ENCODE data around the gene OR2M3.
A peak's percentile ranks its signal among the peaks of the same experiment; 100 is the strongest.

Gene OR2M3

GRCh38 chr1:248225537-248225936 is 28.5 kb downstream of the OR2M3 start:
- DNase-seq (ENCODE audit: low spot score) = no peak
- no peak overlapping the region for H3K23ac ChIP-seq (ENCODE audit: low read depth, low read length, poor library complexity)
- no peak overlapping the region for H3K27ac ChIP-seq (replicated peaks; ENCODE audit: low read length)
- no peak overlapping the region for H2AFZ ChIP-seq (ENCODE audit: low read length)
- no CpG with 5 or more reads among the region's 1 CpG for WGBS, 2 donors (ENCODE audit: extremely low coverage in 2 of 2, insufficient read length in 2 of 2, insufficient replicate concordance in 1 of 2)
- H3K9me3 ChIP-seq (replicated peaks in 1 of 2; ENCODE audit: control insufficient read depth in 2 of 2, insufficient read depth in 1 of 2, low read depth in 1 of 2, low read length in 2 of 2) = peaks cover 0 to 19% of the 10 kb centered on the region in 2 donors
- no peaks in the 10 kb centered on the region for H3K27me3 ChIP-seq (ENCODE audit: control insufficient read depth in 3 of 3, insufficient read depth in 3 of 3, low read depth in 1 of 3, low read length in 3 of 3)
- no peak overlapping the region for H2BK15ac ChIP-seq (ENCODE audit: low read length)
- no peak overlapping the region for H3K9ac ChIP-seq (ENCODE audit: low read depth, low read length, poor library complexity)
- no peak overlapping the region for H2BK120ac ChIP-seq (ENCODE audit: low read depth, low read length)
- no peak overlapping the region for H4K91ac ChIP-seq (ENCODE audit: low read depth, low read length, poor library complexity)
- no peak overlapping the region for H3K18ac ChIP-seq (ENCODE audit: low read length)
- no peak overlapping the region for H2BK12ac ChIP-seq (ENCODE audit: low read length)
- H3K4me3 ChIP-seq (ENCODE audit: low read length in 2 of 2) = no peak overlapping the region
- no peaks in the 10 kb centered on the region for H3K36me3 ChIP-seq (replicated peaks in 1 of 2; ENCODE audit: control insufficient read depth in 2 of 2, insufficient read depth in 2 of 2, low read length in 2 of 2)
- H3K4me1 ChIP-seq (ENCODE audit: control insufficient read depth in 2 of 2, insufficient read depth in 1 of 2, low read depth in 1 of 2, low read length in 2 of 2) = no peaks in the 10 kb centered on the region
- H2BK5ac ChIP-seq (ENCODE audit: low read length) = no peak overlapping the region
- no peak overlapping the region for H4K8ac ChIP-seq (ENCODE audit: low read depth, low read length)
- H3K79me1 ChIP-seq (ENCODE audit: low read depth, low read length) = no peaks in the 10 kb centered on the region
- no peak overlapping the region for H3K14ac ChIP-seq (ENCODE audit: low read length)
- H3K4me2 ChIP-seq (ENCODE audit: insufficient read depth, low read length, poor library complexity, severe bottlenecking) = no peak overlapping the region
- no peak overlapping the region for H2AK5ac ChIP-seq (ENCODE audit: low read depth, low read length)
- no peak overlapping the region for H3K4ac ChIP-seq (ENCODE audit: low read length)

DNA sequence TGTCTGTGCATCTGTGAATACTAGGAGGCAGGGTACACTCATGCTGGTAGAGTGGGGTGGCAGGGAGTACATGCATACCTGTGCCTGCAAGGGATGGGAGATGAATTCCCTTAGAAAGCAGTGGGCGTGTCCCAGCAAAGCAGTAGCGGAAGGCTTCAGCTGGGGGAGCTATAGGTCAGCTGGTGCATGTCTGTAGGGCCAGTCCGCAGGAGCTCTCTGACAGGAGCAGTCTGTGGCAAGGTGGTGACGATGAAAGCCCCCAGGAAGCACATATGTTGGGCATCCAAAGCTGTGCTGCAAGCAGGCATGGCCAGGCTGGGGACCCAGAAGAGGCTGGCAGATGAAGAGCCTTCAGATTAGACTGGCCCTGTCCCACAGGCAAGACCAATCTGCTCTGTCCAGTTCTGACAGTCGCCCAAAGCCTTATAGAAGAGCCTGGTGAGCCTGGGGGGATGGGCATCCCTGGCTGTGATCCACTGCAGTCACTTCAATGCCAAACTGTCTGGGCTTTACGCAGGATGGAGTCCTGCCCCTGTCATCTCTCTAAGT is 32.4 kb downstream of the OR2M3 start:
- no peak overlapping the region for H3K4ac ChIP-seq (ENCODE audit: low read length)
- no peak overlapping the region for H3K18ac ChIP-seq (ENCODE audit: low read length)
- no peak overlapping the region for H2BK15ac ChIP-seq (ENCODE audit: low read length)
- no peak overlapping the region for H2BK5ac ChIP-seq (ENCODE audit: low read length)
- no peak overlapping the region for H2AFZ ChIP-seq (ENCODE audit: low read length)
- no peak overlapping the region for H3K4me2 ChIP-seq (ENCODE audit: insufficient read depth, low read length, poor library complexity, severe bottlenecking)
- H3K36me3 ChIP-seq (replicated peaks in 1 of 2; ENCODE audit: control insufficient read depth in 2 of 2, insufficient read depth in 2 of 2, low read length in 2 of 2) = no peaks in the 10 kb centered on the region
- no peak overlapping the region for H2BK120ac ChIP-seq (ENCODE audit: low read depth, low read length)
- no peak overlapping the region for H2BK12ac ChIP-seq (ENCODE audit: low read length)
- no peaks in the 10 kb centered on the region for H3K4me1 ChIP-seq (ENCODE audit: control insufficient read depth in 2 of 2, insufficient read depth in 1 of 2, low read depth in 1 of 2, low read length in 2 of 2)
- no CpG with 5 or more reads among the region's 6 CpGs for WGBS, 2 donors (ENCODE audit: extremely low coverage in 2 of 2, insufficient read length in 2 of 2, insufficient replicate concordance in 1 of 2)
- no peak overlapping the region for H2AK5ac ChIP-seq (ENCODE audit: low read depth, low read length)
- H4K8ac ChIP-seq (ENCODE audit: low read depth, low read length) = no peak overlapping the region
- H3K4me3 ChIP-seq (ENCODE audit: low read length in 2 of 2) = no peak overlapping the region
- H3K27me3 ChIP-seq (ENCODE audit: control insufficient read depth in 3 of 3, insufficient read depth in 3 of 3, low read depth in 1 of 3, low read length in 3 of 3) = no peaks in the 10 kb centered on the region
- no peak overlapping the region for H3K27ac ChIP-seq (replicated peaks; ENCODE audit: low read length)
- no peaks in the 10 kb centered on the region for H3K79me1 ChIP-seq (ENCODE audit: low read depth, low read length)
- H3K23ac ChIP-seq (ENCODE audit: low read depth, low read length, poor library complexity) = no peak overlapping the region
- H3K9ac ChIP-seq (ENCODE audit: low read depth, low read length, poor library complexity) = peak overlapping the region; percentile 36
- peaks cover 0 to 14% of the 10 kb centered on the region in 2 donors for H3K9me3 ChIP-seq (replicated peaks in 1 of 2; ENCODE audit: control insufficient read depth in 2 of 2, insufficient read depth in 1 of 2, low read depth in 1 of 2, low read length in 2 of 2)
- no peak overlapping the region for H3K14ac ChIP-seq (ENCODE audit: low read length)
- no peak overlapping the region for H4K91ac ChIP-seq (ENCODE audit: low read depth, low read length, poor library complexity)
- no peak for DNase-seq (ENCODE audit: low spot score)

DNA sequence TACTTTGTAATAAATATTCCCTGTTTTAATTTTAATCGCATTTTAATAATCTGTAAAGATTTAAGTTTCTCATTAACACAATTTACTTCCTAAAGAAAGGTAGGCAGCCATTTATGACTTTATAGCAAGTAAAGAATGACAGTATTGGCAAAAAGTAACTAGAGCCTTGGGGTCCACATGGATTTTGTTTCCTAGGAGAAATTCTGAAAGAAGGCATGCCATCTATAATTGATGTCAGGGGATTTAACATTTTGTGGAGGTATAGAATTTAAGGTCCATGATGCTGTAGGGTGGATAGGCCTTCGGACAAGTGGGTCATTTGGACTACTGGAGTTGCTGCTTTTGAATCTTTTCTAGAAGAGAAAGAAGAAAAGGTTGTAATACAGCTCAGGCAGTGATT is 34.1 kb downstream of the OR2M3 start, which contains the start of gene OR2M4:
Gene OR2M4, plus strand, starts transcription at position 301 of the 400 bp plus-strand sequence. CDS start 7,512 bp downstream, outside the sequence.
- Histone ChIP-seq H3K36me3 (replicated peaks in 1 of 2; ENCODE audit: control insufficient read depth in 2 of 2, insufficient read depth in 2 of 2, low read length in 2 of 2) (no peaks in the 10 kb centered on the region), H2AFZ (ENCODE audit: low read length) (no peak within 1 kb of the TSS), H4K91ac (ENCODE audit: low read depth, low read length, poor library complexity) (no peak within 1 kb of the TSS), H3K23ac (ENCODE audit: low read depth, low read length, poor library complexity) (no peak within 1 kb of the TSS), H3K27ac (replicated peaks; ENCODE audit: low read length) (no peak within 1 kb of the TSS), H2BK5ac (ENCODE audit: low read length) (no peak within 1 kb of the TSS), H3K4ac (ENCODE audit: low read length) (no peak within 1 kb of the TSS), H3K4me3 (ENCODE audit: low read length in 2 of 2) (no peak within 1 kb of the TSS), H3K79me1 (ENCODE audit: low read depth, low read length) (no peaks in the 10 kb centered on the region), H3K14ac (ENCODE audit: low read length) (no peak within 1 kb of the TSS), H3K18ac (ENCODE audit: low read length) (no peak within 1 kb of the TSS), H2BK15ac (ENCODE audit: low read length) (no peak within 1 kb of the TSS), H3K4me2 (ENCODE audit: insufficient read depth, low read length, poor library complexity, severe bottlenecking) (no peak within 1 kb of the TSS), H2BK12ac (ENCODE audit: low read length) (no peak within 1 kb of the TSS), H3K9me3 (replicated peaks in 1 of 2; ENCODE audit: control insufficient read depth in 2 of 2, insufficient read depth in 1 of 2, low read depth in 1 of 2, low read length in 2 of 2) (peaks cover 0 to 14% of the 10 kb centered on the region in 2 donors), H3K27me3 (ENCODE audit: control insufficient read depth in 3 of 3, insufficient read depth in 3 of 3, low read depth in 1 of 3, low read length in 3 of 3) (no peaks in the 10 kb centered on the region), H3K4me1 (ENCODE audit: control insufficient read depth in 2 of 2, insufficient read depth in 1 of 2, low read depth in 1 of 2, low read length in 2 of 2) (no peaks in the 10 kb centered on the region), H2BK120ac (ENCODE audit: low read depth, low read length) (no peak within 1 kb of the TSS), H3K9ac (ENCODE audit: low read depth, low read length, poor library complexity) (no peak within 1 kb of the TSS), H4K8ac (ENCODE audit: low read depth, low read length) (no peak within 1 kb of the TSS), H2AK5ac (ENCODE audit: low read depth, low read length) (no peak within 1 kb of the TSS)
- no CpG with 5 or more reads among the region's 2 CpGs for WGBS, 2 donors (ENCODE audit: extremely low coverage in 2 of 2, insufficient read length in 2 of 2, insufficient replicate concordance in 1 of 2)
- DNase-seq (ENCODE audit: low spot score) = no peak

DNA sequence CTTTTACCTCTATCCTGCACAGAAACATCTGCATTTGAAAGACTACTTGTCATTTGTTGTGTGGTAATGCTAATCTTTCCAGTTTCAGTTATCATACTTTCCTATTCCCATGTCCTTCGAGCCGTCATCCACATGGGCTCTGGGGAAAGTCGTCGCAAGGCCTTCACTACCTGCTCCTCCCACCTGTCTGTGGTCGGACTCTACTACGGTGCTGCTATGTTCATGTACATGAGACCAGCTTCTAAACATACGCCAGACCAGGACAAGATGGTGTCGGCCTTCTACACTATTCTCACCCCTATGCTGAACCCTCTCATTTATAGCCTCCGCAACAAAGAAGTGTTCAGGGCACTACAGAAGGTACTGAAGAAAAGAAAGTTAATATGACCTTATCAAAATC is 42.4 kb downstream of the OR2M3 start:
- Histone ChIP-seq H2BK15ac (ENCODE audit: low read length) (no peak overlapping the region), H3K9ac (ENCODE audit: low read depth, low read length, poor library complexity) (no peak overlapping the region), H3K4me1 (ENCODE audit: control insufficient read depth in 2 of 2, insufficient read depth in 1 of 2, low read depth in 1 of 2, low read length in 2 of 2) (no peaks in the 10 kb centered on the region), H3K36me3 (replicated peaks in 1 of 2; ENCODE audit: control insufficient read depth in 2 of 2, insufficient read depth in 2 of 2, low read length in 2 of 2) (no peaks in the 10 kb centered on the region), H3K4me3 (ENCODE audit: low read length in 2 of 2) (no peak overlapping the region), H3K14ac (ENCODE audit: low read length) (no peak overlapping the region), H2AK5ac (ENCODE audit: low read depth, low read length) (no peak overlapping the region), H2BK120ac (ENCODE audit: low read depth, low read length) (no peak overlapping the region), H3K4ac (ENCODE audit: low read length) (no peak overlapping the region), H3K9me3 (replicated peaks in 1 of 2; ENCODE audit: control insufficient read depth in 2 of 2, insufficient read depth in 1 of 2, low read depth in 1 of 2, low read length in 2 of 2) (peaks cover 0 to 17% of the 10 kb centered on the region in 2 donors), H3K4me2 (ENCODE audit: insufficient read depth, low read length, poor library complexity, severe bottlenecking) (no peak overlapping the region), H2BK12ac (ENCODE audit: low read length) (no peak overlapping the region), H4K91ac (ENCODE audit: low read depth, low read length, poor library complexity) (no peak overlapping the region), H2BK5ac (ENCODE audit: low read length) (no peak overlapping the region), H3K79me1 (ENCODE audit: low read depth, low read length) (no peaks in the 10 kb centered on the region), H3K23ac (ENCODE audit: low read depth, low read length, poor library complexity) (no peak overlapping the region), H4K8ac (ENCODE audit: low read depth, low read length) (no peak overlapping the region), H3K18ac (ENCODE audit: low read length) (no peak overlapping the region), H3K27ac (replicated peaks; ENCODE audit: low read length) (no peak overlapping the region), H3K27me3 (ENCODE audit: control insufficient read depth in 3 of 3, insufficient read depth in 3 of 3, low read depth in 1 of 3, low read length in 3 of 3) (peaks cover 0 to 4% (median 0%) of the 10 kb centered on the region in 3 experiments), H2AFZ (ENCODE audit: low read length) (no peak overlapping the region)
- DNase-seq (ENCODE audit: low spot score) = no peak
- no CpG with 5 or more reads among the region's 9 CpGs for WGBS, 2 donors (ENCODE audit: extremely low coverage in 2 of 2, insufficient read length in 2 of 2, insufficient replicate concordance in 1 of 2)
